Measurements from ENCODE around the gene DUSP15. TPM values are rescaled to one million over a fixed set of nuclear protein-coding genes. Genes with fewer than 3 reads are reported as not detected.

DUSP15 gene, protein sequence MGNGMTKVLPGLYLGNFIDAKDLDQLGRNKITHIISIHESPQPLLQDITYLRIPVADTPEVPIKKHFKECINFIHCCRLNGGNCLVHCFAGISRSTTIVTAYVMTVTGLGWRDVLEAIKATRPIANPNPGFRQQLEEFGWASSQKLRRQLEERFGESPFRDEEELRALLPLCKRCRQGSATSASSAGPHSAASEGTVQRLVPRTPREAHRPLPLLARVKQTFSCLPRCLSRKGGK
- total RNA-seq = 2.1 TPM in 1 of 2 replicates, not detected in the other

DNA sequence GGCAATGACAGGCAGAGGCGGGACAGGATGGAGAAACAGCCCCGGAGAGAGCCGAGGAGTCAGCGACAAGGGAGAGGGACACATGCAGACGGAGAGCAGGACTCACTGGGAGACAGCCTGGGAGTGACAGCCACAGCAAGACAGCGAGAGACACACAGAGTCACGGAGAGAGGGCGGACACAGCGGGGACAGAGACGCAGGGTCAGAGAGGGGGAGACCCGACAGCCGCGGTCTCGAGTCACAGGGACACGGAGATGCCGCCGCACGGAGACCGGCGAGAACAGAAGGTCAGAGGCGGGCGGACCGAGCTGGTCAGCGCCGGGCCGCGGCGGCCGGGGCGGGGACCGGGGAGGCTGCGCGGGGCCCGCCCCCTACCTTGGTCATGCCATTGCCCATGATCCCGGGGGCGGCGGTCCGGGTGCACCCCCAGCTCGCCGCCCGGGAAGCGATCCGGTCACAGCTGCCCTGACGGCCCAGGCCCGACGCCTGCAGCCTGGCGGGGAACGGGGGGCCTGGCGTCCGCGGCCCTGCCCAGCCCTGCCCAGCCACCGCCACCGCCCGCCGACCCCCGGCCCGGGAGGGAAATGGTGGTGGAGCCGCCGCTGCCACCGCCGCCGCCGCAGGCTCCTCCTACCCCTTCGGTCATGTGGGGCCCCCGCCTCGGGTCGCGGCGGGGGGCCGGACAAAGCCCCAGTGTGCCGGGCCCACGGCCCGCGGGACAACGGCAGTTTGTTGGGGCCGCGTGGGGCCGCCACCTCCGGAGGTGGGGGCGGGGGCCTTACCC, at the start of gene DUSP15, which contains the start of gene TTLL9:
Gene DUSP15, minus strand, starts transcription at position 586 of the 784 bp plus-strand sequence. Its CDS starts 190 bp downstream, at position 396.
Gene TTLL9, plus strand, starts transcription at position 693 of the 784 bp plus-strand sequence. CDS start 493 bp downstream, outside the sequence.

DNA sequence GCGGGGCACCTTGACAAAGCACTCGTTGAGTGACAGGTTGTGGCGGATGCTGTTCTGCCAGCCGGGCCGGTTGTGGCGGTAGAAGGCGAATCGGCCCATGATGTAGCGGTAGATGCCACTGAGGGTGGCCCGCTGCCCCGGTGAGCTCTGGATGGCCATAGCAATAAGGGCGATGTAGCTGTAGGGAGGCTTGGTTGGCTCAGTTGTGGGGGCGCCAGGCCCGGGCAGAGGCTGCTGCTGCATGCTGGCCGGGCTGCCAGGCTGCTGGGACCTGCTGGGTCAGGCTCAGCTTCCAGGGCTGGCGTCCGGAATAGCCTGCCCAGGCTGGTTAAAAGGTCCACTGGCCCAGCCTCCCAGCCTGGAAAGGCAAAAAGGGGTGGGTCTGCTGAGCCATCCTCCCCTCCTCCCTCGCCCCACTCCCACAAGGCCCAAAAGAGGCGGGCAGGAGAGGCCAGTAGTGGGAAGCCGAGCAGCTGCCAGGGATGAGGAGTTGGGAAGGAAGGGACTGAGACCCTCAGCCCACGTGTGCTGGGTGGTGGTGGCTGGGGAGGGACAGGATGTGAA, 24.9 kb downstream of the DUSP15 start, which contains the start of gene FOXS1:
Gene FOXS1, minus strand, starts transcription at position 305 of the 564 bp plus-strand sequence. Its CDS starts 62 bp downstream, at position 243.

DNA sequence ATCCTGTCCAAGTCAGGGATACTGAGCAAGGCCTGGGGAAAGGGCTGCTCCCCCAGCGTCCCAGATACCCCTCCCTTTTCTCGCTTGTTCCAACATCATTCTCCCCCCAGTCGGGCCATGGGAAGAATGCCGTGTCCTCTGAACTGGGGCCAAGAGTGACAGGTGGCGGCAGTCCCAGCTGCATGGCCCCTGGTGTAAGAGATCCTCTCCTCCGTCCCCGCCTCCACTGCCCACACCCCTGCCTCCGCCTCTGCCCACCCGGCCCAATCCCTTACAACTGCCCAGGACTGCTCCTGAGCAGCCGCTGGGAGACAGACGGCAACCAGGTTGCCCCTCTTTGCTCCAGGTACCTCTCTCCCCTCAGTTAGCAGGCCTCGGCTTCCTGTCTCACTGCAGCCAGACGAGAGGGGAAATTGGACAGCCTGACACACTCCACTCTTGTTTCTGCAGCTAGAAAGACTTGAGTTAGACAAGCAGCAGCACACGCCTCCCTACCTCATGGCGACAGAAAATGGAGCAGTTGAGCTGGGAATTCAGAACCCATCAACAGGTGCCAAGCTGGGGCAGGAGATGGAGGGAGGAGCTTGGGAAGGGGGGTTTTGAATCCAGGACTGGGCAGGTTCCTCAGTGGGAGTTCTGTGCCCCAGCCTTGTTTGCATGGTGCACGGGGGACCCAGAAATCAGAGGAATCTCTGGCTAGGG, 51.1 kb downstream of the DUSP15 start, which contains the start of gene MYLK2:
Gene MYLK2, plus strand, starts transcription at position 274 of the 702 bp plus-strand sequence. Its CDS starts 225 bp downstream, at position 499.

Small RNA genes lying within 50 kb of the gene (small RNA-seq; reads per million reads assigned to genes)
- gene RNU1-94P = 18.3 reads per million, percentile 95 among the genes with 10 or more reads in this experiment

Other genes with a start within 250 kb of the DUSP15 start
- not detected in 2 replicates for gene COX4I2, start 232.6 kb downstream of the DUSP15 start, total RNA-seq
- gene BCL2L1, start 147.7 kb downstream of the DUSP15 start, total RNA-seq = 77.1 and 98.5 TPM in 2 replicates
- 11.2 and 12.3 TPM in 2 replicates for gene TPX2, start 131.2 kb downstream of the DUSP15 start, total RNA-seq
- under 0.01 and 0.12 TPM in 2 replicates for gene MYLK2, start 51.2 kb downstream of the DUSP15 start, total RNA-seq
- gene FOXS1, start 24.9 kb downstream of the DUSP15 start, total RNA-seq = 0.16 TPM in 1 of 2 replicates, not detected in the other
- gene TTLL9, start 107 bp upstream of the DUSP15 start, total RNA-seq = not detected in 2 replicates
- 2.8 and 4.0 TPM in 2 replicates for gene PDRG1, start 81.5 kb upstream of the DUSP15 start, total RNA-seq
- gene XKR7, start 97.6 kb upstream of the DUSP15 start, total RNA-seq = not detected in 2 replicates
- not detected in 2 replicates for gene CCM2L, start 139.9 kb upstream of the DUSP15 start, total RNA-seq
- gene HCK, start 181.7 kb upstream of the DUSP15 start, total RNA-seq = 0.65 TPM in 1 of 2 replicates, not detected in the other
- gene TM9SF4, start 239.2 kb upstream of the DUSP15 start, total RNA-seq = 57.3 and 57.8 TPM in 2 replicates

Data from hair follicle dermal papilla cell (primary cell).